ENCODE measurements around the gene MOB3A.

GRCh38 chr19:2077833-2078619 is 18.1 kb downstream of the MOB3A start:
- TF ChIP-seq, protein P1, sequence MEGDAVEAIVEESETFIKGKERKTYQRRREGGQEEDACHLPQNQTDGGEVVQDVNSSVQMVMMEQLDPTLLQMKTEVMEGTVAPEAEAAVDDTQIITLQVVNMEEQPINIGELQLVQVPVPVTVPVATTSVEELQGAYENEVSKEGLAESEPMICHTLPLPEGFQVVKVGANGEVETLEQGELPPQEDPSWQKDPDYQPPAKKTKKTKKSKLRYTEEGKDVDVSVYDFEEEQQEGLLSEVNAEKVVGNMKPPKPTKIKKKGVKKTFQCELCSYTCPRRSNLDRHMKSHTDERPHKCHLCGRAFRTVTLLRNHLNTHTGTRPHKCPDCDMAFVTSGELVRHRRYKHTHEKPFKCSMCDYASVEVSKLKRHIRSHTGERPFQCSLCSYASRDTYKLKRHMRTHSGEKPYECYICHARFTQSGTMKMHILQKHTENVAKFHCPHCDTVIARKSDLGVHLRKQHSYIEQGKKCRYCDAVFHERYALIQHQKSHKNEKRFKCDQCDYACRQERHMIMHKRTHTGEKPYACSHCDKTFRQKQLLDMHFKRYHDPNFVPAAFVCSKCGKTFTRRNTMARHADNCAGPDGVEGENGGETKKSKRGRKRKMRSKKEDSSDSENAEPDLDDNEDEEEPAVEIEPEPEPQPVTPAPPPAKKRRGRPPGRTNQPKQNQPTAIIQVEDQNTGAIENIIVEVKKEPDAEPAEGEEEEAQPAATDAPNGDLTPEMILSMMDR (IDR thresholded peaks at IDR 0.05) = no peak
- TF ChIP-seq POLR2A (IDR thresholded peaks at IDR 0.05) = no peak

Data from upper lobe of left lung (tissue), 4 donors.